A673 (cell line): ENCODE data around the gene SMIM32. TPM values are rescaled to one million over a fixed set of nuclear protein-coding genes. Genes with fewer than 3 reads are reported as not detected.

ENCODE experiments used
- BruUV-seq: library from RNA; stranded (reverse); fragments of 400-500 nt; replicated peaks from 2 replicates; lab custom pipeline; 2021; lab: Mats Ljungman, UMichigan
- CTCF ChIA-PET: fragments of 300-600 bp; sonication (Branson Sonifier 250); formaldehyde crosslinking; loops from one replicate; lab custom pipeline; 2022; ENCODE audit warnings: antibody characterized with exemption; lab: Charles Lee
- POLR2A ChIA-PET: fragments of 300-600 bp; sonication (Branson Sonifier 250); formaldehyde crosslinking; loops from one replicate; lab custom pipeline; 2022; ENCODE audit warnings: antibody characterized with exemption; ENCODE audit not compliant: low non-redundant PET; lab: Charles Lee
- DNase-seq: peaks from one replicate; pipeline ENCODE4 v3.0.0-alpha.2; 2015; ENCODE audit warnings: low spot score
- H3K27ac ChIP-seq: fragments of 200-600 bp; sonication (generic); 2 replicates; pipeline ENCODE4 v1.5.1; 2016; ENCODE audit warnings: mixed run types, low read depth, mild to moderate bottlenecking, mixed read lengths, antibody characterized with exemption, low read length; ENCODE audit not compliant: poor library complexity, severe bottlenecking
- H3K27me3 ChIP-seq: fragments of 200-600 bp; sonication (generic); replicated peaks from 2 replicates; pipeline ENCODE4 v1.6.1; 2017; ENCODE audit warnings: mixed run types, low read depth, mild to moderate bottlenecking, mixed read lengths, antibody characterized with exemption, low read length; ENCODE audit not compliant: insufficient read depth, poor library complexity
- H3K36me3 ChIP-seq: fragments of 200-600 bp; sonication (generic); 2 replicates; pipeline ENCODE4 v1.6.1; 2016; ENCODE audit warnings: mixed run types, mild to moderate bottlenecking, mixed read lengths, antibody characterized with exemption, low read length; ENCODE audit not compliant: insufficient read depth, poor library complexity, severe bottlenecking
- H3K4me1 ChIP-seq: fragments of 200-600 bp; sonication (generic); 2 replicates; pipeline ENCODE4 v1.6.1; 2017; ENCODE audit warnings: mixed run types, mild to moderate bottlenecking, mixed read lengths, antibody characterized with exemption, low read length; ENCODE audit not compliant: insufficient read depth, poor library complexity, severe bottlenecking
- H3K4me3 ChIP-seq: fragments of 200-600 bp; sonication (generic); 2 replicates; pipeline ENCODE4 v1.5.1; 2016; ENCODE audit warnings: low read depth, mixed run types, mild to moderate bottlenecking, mixed read lengths, low read length; ENCODE audit not compliant: poor library complexity, severe bottlenecking
- H3K9me3 ChIP-seq: fragments of 200-600 bp; sonication (generic); 2 replicates; pipeline ENCODE4 v1.6.1; 2016; ENCODE audit warnings: mixed run types, low read depth, mild to moderate bottlenecking, mixed read lengths, antibody characterized with exemption, low read length; ENCODE audit not compliant: poor library complexity, severe bottlenecking
- EZH2 ChIP-seq: fragments of 200-600 bp; sonication (generic); IDR thresholded peaks from 2 replicates; pipeline ENCODE4 v1.6.1; 2017; ENCODE audit warnings: borderline replicate concordance, low read depth, mild to moderate bottlenecking, mixed read lengths, antibody characterized with exemption, low read length; ENCODE audit not compliant: poor library complexity, severe bottlenecking
- intact Hi-C: fragments of 100-400 bp; cut with micrococcal nuclease; formaldehyde crosslinking; loops from one replicate; pipeline ENCODE4 v1.10.0; 2022; ENCODE audit not compliant: unreplicated experiment
- total RNA-seq: library from RNA; stranded (reverse); gene quantifications from 2 replicates; pipeline ENCODE4 v1.2.3, GENCODE V29; 2021
- TF ChIP-seq, protein P1 (sequence below): fragments of 300-800, 200-600 bp; sonication (generic); conservative IDR thresholded peaks from 2 replicates; pipeline ENCODE4 v1.5.1; 2017; ENCODE audit warnings: low read depth, mild to moderate bottlenecking, antibody characterized with exemption, low read length, moderate library complexity, mixed read lengths

Gene SMIM32
- total RNA-seq, 1 experiment from 2014 or later = not detected

- intact Hi-C loops = no loop called here
- H3K4me3 ChIP-seq = no peak overlapping the region
- no peaks in the 10 kb centered on the region for H3K36me3 ChIP-seq
- CTCF ChIA-PET = no interaction called here
- POLR2A ChIA-PET = no interaction called here
- peaks cover 4% of the 10 kb centered on the region for H3K27me3 ChIP-seq
- no peak for DNase-seq
- TF ChIP-seq, protein P1, sequence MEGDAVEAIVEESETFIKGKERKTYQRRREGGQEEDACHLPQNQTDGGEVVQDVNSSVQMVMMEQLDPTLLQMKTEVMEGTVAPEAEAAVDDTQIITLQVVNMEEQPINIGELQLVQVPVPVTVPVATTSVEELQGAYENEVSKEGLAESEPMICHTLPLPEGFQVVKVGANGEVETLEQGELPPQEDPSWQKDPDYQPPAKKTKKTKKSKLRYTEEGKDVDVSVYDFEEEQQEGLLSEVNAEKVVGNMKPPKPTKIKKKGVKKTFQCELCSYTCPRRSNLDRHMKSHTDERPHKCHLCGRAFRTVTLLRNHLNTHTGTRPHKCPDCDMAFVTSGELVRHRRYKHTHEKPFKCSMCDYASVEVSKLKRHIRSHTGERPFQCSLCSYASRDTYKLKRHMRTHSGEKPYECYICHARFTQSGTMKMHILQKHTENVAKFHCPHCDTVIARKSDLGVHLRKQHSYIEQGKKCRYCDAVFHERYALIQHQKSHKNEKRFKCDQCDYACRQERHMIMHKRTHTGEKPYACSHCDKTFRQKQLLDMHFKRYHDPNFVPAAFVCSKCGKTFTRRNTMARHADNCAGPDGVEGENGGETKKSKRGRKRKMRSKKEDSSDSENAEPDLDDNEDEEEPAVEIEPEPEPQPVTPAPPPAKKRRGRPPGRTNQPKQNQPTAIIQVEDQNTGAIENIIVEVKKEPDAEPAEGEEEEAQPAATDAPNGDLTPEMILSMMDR = no peak
- no peak for TF ChIP-seq EZH2
- H3K4me1 ChIP-seq = no peaks in the 10 kb centered on the region
- no TSS peak for BruUV-seq
- no peak overlapping the region for H3K27ac ChIP-seq
- no peaks in the 10 kb centered on the region for H3K9me3 ChIP-seq
Measured at GRCh38 chr5:136209346-136209910, 16.5 kb upstream of the SMIM32 start.

DNA sequence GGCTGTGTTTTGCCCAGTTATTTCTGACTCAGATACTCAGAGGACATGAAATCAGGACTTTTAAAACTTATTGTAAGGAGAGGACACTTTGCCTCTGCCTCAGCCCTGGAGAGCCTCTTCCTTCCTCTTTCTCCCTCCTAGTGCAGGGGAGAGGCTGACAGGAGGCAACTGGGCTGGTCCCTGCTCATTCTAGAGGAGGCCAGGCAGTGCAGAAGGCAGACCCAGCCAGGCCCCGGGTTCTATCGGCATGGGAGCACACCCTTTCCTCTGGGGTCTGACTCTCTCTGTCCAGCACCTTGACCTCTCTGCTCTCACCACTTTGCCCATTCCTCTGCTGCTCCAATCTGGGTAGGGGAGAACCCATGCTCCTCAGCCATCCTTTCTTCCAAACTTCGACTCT lies 16.0 kb upstream of the SMIM32 start:
- ChIA-PET CTCF (no interaction called here), POLR2A (no interaction called here)
- no peak for DNase-seq
- TF ChIP-seq EZH2 = no peak
- TF ChIP-seq, protein P1 = no peak
- intact Hi-C loops = no loop called here
- H3K4me1 ChIP-seq = no peaks in the 10 kb centered on the region
- no peak overlapping the region for H3K27ac ChIP-seq
- H3K4me3 ChIP-seq = no peak overlapping the region
- no peaks in the 10 kb centered on the region for H3K9me3 ChIP-seq
- H3K27me3 ChIP-seq = peaks cover 4% of the 10 kb centered on the region
- no TSS peak for BruUV-seq
- no peaks in the 10 kb centered on the region for H3K36me3 ChIP-seq

GRCh38 chr5:136207631-136208030 lies 14.7 kb upstream of the SMIM32 start:
- POLR2A ChIA-PET = no interaction called here
- TF ChIP-seq, protein P1 = no peak
- TF ChIP-seq EZH2 = no peak
- intact Hi-C loops = no loop called here
- H3K36me3 ChIP-seq = no peaks in the 10 kb centered on the region
- no peaks in the 10 kb centered on the region for H3K4me1 ChIP-seq
- CTCF ChIA-PET = no interaction called here
- no peak overlapping the region for H3K27ac ChIP-seq
- H3K4me3 ChIP-seq = no peak overlapping the region
- H3K27me3 ChIP-seq = no peaks in the 10 kb centered on the region
- BruUV-seq = no TSS peak
- no peak for DNase-seq
- no peaks in the 10 kb centered on the region for H3K9me3 ChIP-seq
